Testis (tissue), 2 donors: Measurements from ENCODE around the gene HLX.

Experiments used
- CTCF ChIP-seq, 3 experiments: fragments of 450-650 bp in 2 of 3; fragments of 200-600 bp in 1 of 3; sonication (generic) in 1 of 3; IDR thresholded peaks; one replicate each; pipeline ENCODE4 v1.5.1; 2016 to 2019; ENCODE audit warnings: antibody characterized with exemption in 3 of 3, mild to moderate bottlenecking in 2 of 3, moderate library complexity in 1 of 3
- POLR2A ChIP-seq: fragments of 450-650 bp; IDR thresholded peaks from one replicate; pipeline ENCODE4 v1.6.1; 2017; ENCODE audit warnings: antibody characterized with exemption, mild to moderate bottlenecking, moderate library complexity

DNA sequence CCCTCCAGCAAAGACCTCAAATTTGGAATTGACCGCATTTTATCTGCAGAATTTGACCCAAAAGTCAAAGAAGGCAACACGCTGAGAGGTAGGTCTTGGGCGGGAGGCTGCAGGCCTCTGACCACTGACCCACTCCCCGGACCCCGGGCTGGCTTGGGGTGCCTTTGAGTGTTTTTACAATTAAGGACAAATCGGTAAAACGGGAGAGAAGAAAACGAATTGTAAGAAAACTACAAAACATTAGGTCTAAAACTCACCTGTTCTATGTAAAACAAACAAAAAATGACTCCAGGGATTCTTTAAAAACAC, 1.1 kb downstream of the HLX start:
- TF ChIP-seq CTCF (IDR thresholded peaks at IDR 0.05) (no peak), POLR2A (no peak)
